ENCODE measurements around the gene C1QA. TPM values are rescaled to one million over a fixed set of nuclear protein-coding genes. Genes with fewer than 3 reads are reported as not detected.
"Not testable (repeated sequence)": the region's sequence is repeated elsewhere in the genome, so short reads cannot be mapped to it uniquely, and the experiment has no call there.

C1QA gene
- polyA plus RNA-seq, 1 donor = 10.1 TPM

GRCh38 chr1:22673486-22674409, 37.3 kb downstream of the C1QA start:
- DNase-seq = peak; percentile 53

GRCh38 chr1:22674410-22674749, 38.0 kb downstream of the C1QA start:
- no peak for DNase-seq

DNA sequence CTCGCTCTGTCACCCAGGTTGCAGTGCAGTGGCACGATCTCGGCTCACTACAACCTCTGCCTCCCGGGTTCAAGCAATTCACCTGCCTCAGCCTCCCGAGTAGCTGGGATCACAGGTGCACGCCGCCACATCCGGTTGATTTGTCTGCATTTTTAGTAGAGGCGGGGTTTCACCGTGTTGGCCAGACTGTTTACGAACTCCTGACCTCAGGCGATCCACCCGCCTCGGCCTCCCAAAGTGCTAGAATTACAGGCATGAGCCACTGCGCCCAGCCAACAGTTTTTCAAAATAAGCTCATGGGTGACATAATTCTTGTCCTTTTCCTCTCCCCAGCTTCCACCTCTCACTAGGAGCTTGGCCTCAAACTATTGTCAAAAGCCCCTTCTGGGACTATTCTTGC, 39.7 kb downstream of the C1QA start:
- not testable (repeated sequence) for DNase-seq

GRCh38 chr1:22676916-22677583, 40.6 kb downstream of the C1QA start:
- DNase-seq = no peak

- no peak for DNase-seq
These were observed 41.8 kb downstream of the C1QA start for GRCh38 chr1:22677931-22678896.

- no peak for DNase-seq
These were observed 44.3 kb downstream of the C1QA start for GRCh38 chr1:22680726-22681125.

GRCh38 chr1:22681556-22682276, 45.3 kb downstream of the C1QA start:
- no peak for DNase-seq

DNA sequence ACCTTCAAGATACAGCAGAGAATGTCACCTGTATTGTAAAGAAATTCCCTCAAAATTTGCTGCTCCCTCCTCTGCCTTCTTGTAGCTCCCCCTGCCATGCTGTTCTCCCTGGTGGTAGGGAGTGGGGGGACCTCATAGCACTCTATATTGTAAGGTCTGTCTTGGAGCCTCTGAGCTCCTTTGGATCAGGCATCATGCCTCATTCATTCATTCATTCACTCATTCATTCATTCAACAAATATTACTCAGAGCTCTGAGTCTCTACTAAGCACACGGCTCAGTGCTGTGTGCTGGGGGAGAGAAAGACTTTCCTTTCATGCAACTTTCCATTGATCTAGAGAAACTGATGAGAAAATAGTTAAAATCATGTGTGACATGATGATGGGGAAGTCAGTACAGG, 47.1 kb downstream of the C1QA start:
- no peak for DNase-seq

DNA sequence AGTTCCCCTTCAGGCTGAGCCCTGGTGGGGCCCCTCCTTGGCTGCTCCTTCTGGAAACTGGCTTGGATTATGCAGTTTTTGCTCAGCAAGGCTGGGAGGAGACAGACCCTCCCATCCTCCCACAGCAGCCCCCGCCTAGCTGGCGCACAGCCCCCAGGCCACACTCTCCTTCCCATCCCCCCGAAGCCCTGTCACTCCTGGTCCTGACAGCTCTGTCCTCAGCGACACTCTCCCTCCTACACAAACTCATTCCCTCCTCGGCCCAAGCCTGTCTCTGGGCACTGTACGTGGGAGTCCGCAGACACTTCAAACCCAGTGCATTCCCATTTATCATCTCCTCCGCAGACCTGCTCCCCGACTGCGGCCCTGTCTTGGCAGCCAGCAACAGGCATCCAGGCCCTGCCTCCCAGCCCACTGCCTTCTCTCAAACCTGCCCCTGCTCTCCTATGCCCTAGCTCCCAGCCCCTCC, 49.2 kb downstream of the C1QA start:
- peak; percentile 73 for DNase-seq

GRCh38 chr1:22687191-22687590, 50.8 kb downstream of the C1QA start:
- no peak for DNase-seq

DNA sequence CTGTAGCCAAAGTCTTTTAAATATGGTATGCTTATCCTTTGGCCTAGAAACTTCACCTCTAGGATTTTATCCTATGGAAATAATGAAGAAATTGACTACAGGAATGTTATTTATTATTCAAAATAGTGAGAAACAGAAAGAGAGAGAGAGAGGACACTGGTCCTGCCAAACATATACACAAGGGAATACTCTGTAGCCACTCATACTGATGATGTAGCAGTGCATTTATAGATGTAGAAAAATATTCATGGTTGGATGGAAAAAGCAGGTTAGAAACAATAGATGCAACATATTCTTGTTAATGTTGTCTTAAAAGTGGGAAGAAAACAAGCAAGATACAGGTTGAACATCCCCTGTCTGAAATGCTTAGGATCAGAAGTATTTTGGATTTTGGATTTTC, 52.0 kb downstream of the C1QA start:
- DNase-seq = no peak

Other genes starting within 250 kb of the C1QA start
- gene ZBTB40, start 184.8 kb upstream of the C1QA start, polyA plus RNA-seq (ENCODE audit: insufficient read length) = 25.3 TPM
- 1.3 TPM for gene EPHA8, start 73.1 kb upstream of the C1QA start, polyA plus RNA-seq (ENCODE audit: insufficient read length)
- 8.8 TPM for gene C1QC, start 7.0 kb downstream of the C1QA start, polyA plus RNA-seq (ENCODE audit: insufficient read length)
- gene C1QB, start 16.6 kb downstream of the C1QA start, polyA plus RNA-seq (ENCODE audit: insufficient read length) = 5.3 TPM
- 11.5 TPM for gene EPHB2, start 74.2 kb downstream of the C1QA start, polyA plus RNA-seq (ENCODE audit: insufficient read length)